Immature natural killer cell (primary cell): ENCODE results near the gene SEPTIN5. TPM values are rescaled to one million over a fixed set of nuclear protein-coding genes. Genes with fewer than 3 reads are reported as not detected.
"Not testable (repeated sequence)": the region's sequence is repeated elsewhere in the genome, so short reads cannot be mapped to it uniquely, and the experiment has no call there.

Experiments
- DNase-seq, 3 donors: peaks; one replicate each; pipeline ENCODE4 v3.0.0; 2022; ENCODE audit warnings: mixed read lengths in 1 of 3
- H3K27ac Mint-ChIP-seq, 6 donors: one replicate each; pipeline ENCODE4 v1.8.0; 2020; ENCODE audit warnings: mixed read lengths in 6 of 6, mild to moderate bottlenecking in 5 of 6, inconsistent platforms in 4 of 6, moderate library complexity in 3 of 6
- H3K27me3 Mint-ChIP-seq, 3 donors: one replicate each; pipeline ENCODE4 v1.8.0; 2020 to 2021; ENCODE audit warnings: low read depth in 3 of 3, mild to moderate bottlenecking in 3 of 3, mixed read lengths in 3 of 3, moderate library complexity in 3 of 3, inconsistent platforms in 1 of 3
- H3K36me3 Mint-ChIP-seq, 3 donors: one replicate each; pipeline ENCODE4 v1.8.0; 2020; ENCODE audit warnings: mixed read lengths in 3 of 3, inconsistent platforms in 2 of 3, mild to moderate bottlenecking in 2 of 3
- H3K4me1 Mint-ChIP-seq, 2 donors: one replicate each; pipeline ENCODE4 v1.8.0; 2020; ENCODE audit warnings: inconsistent platforms in 2 of 2, mild to moderate bottlenecking in 2 of 2, mixed read lengths in 2 of 2, moderate library complexity in 1 of 2
- H3K4me3 Mint-ChIP-seq, 5 donors: one replicate each; pipeline ENCODE4 v1.8.0; 2020; ENCODE audit warnings: mild to moderate bottlenecking in 5 of 5, mixed read lengths in 5 of 5, inconsistent platforms in 3 of 5, moderate library complexity in 3 of 5
- H3K9me3 Mint-ChIP-seq, 6 donors: one replicate each; pipeline ENCODE4 v1.8.0; 2020; ENCODE audit warnings: mild to moderate bottlenecking in 6 of 6, mixed read lengths in 6 of 6, inconsistent platforms in 4 of 6, moderate library complexity in 3 of 6
- polyA plus RNA-seq, 3 donors: library from polyadenylated mRNA; unstranded; fragments of 300-500 nt; fragmentation: Illumina TruSeq; gene quantifications; one replicate each; pipeline ENCODE4 v1.2.3, GENCODE V29; 2021

Gene SEPTIN5
- polyA plus RNA-seq, 3 donors from 2014 or later = 0.36 to 2.2 TPM; not detected in 1

DNA sequence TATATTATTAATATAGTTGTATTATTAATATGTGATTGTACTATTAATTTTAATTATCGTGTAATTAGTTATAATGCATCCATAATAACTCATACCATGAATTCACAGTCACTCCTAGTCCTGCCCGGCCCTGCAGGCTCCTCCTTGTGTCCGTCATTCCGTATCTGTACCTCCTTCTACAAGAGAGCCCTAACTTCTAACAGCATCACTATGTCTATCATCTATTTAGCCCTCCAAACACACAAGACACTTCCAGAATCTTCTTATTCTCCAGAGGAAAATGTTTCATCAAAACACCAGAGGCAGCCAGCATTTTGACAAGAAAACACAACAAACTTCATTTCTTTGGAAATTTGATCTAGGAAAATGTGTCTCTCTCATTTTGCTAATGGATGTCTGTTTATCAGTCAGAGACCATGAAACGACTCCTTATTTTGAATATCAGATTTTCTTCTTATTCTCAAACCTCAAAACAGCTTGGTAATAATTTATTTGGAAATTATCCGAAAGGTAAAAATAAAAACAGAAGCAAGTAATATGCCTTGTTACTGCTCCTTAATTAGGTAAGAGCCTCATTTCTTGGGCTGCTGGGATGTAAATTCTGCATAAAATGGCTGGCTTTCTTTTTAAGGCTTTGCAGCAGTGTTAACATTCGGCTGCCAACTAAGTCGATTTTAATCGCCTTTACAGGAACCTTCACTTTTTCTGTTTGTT lies 23.1 kb upstream of the SEPTIN5 start:
- no peaks in the 10 kb centered on the region for H3K36me3 Mint-ChIP-seq
- no peak for DNase-seq
- no peak overlapping the region for H3K27ac Mint-ChIP-seq
- H3K9me3 Mint-ChIP-seq = peaks cover 0 to 2% (median 0%) of the 10 kb centered on the region in 6 donors
- peaks cover 0 to 3% (median 2%) of the 10 kb centered on the region in 3 donors for H3K27me3 Mint-ChIP-seq
- H3K4me3 Mint-ChIP-seq = no peak overlapping the region
- H3K4me1 Mint-ChIP-seq = no peaks in the 10 kb centered on the region

DNA sequence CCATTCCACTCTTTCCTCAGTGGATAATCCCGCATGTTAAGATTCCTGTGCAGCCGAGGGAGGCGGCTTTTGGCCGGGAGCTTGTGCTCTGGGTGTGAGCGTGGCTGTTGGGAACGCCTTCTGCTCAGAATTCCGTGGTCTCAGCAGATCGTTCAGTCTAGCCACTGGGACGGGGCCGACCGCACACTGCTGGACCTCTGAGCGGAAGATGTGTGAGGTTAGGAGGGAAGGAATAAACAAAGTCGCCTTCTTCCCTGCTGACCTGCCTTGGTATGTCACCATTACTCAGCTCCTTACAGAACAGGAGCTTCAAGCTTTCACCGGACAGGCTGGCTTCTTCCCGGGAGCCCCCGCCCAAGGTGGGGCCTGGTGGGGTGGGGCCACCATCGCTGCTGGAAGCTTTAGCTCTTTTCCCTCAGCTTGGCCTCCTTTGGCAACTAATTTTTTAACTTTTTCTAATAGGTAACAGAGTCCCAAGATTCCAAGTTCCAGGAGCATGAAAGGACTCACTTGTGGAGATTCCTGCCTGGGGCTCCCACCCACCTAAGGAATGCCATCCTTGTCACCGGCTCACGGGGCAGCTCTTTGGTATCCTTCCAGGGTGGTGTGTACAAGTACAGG lies 22.5 kb upstream of the SEPTIN5 start:
- no peak for DNase-seq
- H3K27ac Mint-ChIP-seq = no peak overlapping the region
- peaks cover 0 to 2% (median 0%) of the 10 kb centered on the region in 6 donors for H3K9me3 Mint-ChIP-seq
- peaks cover 0 to 3% (median 2%) of the 10 kb centered on the region in 3 donors for H3K27me3 Mint-ChIP-seq
- H3K4me3 Mint-ChIP-seq = no peak overlapping the region
- H3K36me3 Mint-ChIP-seq = no peaks in the 10 kb centered on the region
- no peaks in the 10 kb centered on the region for H3K4me1 Mint-ChIP-seq

DNA sequence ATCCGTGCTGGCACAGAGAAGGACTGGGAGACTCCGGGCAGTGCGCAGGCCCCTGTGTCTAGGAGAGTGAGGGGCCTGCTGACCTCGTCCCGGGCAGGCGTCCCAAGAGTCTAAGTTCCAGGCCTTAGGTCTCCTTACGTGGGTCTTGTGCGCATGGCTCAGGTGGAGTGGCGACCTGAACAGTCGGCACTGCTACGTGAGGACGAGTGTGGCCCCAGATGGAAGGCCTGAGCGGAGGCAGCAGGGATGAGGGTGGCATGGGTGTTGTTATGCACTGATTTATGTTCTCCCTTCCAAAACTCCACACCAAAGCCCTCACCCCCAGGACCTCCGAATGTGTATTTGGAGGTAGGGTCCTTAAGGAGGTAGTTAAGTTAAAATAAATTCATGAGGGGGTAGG lies 20.7 kb upstream of the SEPTIN5 start:
- H3K9me3 Mint-ChIP-seq = peaks cover 0 to 2% (median 0%) of the 10 kb centered on the region in 6 donors
- no peaks in the 10 kb centered on the region for H3K4me1 Mint-ChIP-seq
- no peak overlapping the region for H3K4me3 Mint-ChIP-seq
- H3K36me3 Mint-ChIP-seq = no peaks in the 10 kb centered on the region
- no peak for DNase-seq
- peaks cover 0 to 3% (median 2%) of the 10 kb centered on the region in 3 donors for H3K27me3 Mint-ChIP-seq
- no peak overlapping the region for H3K27ac Mint-ChIP-seq

DNA sequence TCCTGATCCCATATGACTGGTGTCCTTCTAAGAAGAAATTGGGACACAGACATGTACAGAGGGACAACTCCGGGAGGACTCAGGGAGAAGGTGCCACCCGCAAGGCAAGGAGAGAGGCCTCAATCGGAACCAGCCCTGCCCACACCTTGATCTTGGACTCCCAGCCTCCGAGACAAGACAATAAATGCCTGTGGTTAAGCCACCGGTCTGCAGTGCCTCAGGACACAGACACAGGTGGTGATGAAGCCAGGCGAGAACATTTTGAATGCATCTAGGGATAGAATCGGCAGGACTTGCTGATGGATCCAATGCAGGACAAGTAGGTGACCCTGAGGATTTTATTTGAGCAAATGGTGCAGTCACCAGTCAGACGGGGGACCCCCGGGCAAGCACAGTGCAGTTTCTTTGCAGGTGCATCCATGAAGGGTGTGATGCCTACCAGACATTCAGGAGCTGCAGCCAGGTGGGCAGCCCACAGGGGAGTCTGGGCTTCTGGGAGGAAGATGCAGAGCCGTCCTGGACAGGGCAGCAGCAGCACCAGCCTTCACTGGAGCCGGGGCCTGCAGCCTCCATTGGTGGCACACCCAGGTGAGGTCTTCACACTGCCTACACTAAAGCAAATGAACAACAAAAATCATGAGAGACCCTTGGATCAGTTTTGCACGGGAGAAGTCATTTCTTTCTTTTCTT lies 20.2 kb upstream of the SEPTIN5 start:
- no peak overlapping the region for H3K27ac Mint-ChIP-seq
- H3K27me3 Mint-ChIP-seq = peaks cover 0 to 3% (median 2%) of the 10 kb centered on the region in 3 donors
- H3K4me3 Mint-ChIP-seq = no peak overlapping the region
- peaks cover 0 to 2% (median 0%) of the 10 kb centered on the region in 6 donors for H3K9me3 Mint-ChIP-seq
- DNase-seq = no peak
- no peaks in the 10 kb centered on the region for H3K4me1 Mint-ChIP-seq
- H3K36me3 Mint-ChIP-seq = no peaks in the 10 kb centered on the region

DNA sequence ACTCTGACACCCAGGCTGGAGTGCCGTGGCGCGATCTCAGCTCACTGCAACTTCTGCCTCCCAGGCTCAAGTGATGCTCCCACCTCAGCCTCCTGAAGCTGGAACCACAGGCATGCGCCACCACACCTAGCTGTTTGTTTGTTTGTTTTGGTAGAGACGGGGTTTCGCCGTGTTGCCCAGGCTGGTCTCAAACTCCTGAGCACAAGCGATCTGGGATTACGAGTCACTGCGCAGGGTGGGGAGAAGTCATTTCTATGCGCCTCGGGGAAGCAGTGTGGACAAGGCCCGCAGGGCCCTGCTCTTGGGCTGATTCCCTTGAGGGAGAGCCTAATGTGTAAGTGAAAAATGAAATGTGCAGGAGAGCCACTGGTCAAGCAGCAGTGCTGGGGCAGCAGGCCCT lies 19.6 kb upstream of the SEPTIN5 start:
- Mint-ChIP-seq H3K27ac (no peak overlapping the region), H3K9me3 (peaks cover 0 to 2% (median 0%) of the 10 kb centered on the region in 6 donors), H3K27me3 (peaks cover 0 to 3% (median 2%) of the 10 kb centered on the region in 3 donors), H3K4me3 (no peak overlapping the region), H3K4me1 (no peaks in the 10 kb centered on the region), H3K36me3 (no peaks in the 10 kb centered on the region)
- DNase-seq = no peak

DNA sequence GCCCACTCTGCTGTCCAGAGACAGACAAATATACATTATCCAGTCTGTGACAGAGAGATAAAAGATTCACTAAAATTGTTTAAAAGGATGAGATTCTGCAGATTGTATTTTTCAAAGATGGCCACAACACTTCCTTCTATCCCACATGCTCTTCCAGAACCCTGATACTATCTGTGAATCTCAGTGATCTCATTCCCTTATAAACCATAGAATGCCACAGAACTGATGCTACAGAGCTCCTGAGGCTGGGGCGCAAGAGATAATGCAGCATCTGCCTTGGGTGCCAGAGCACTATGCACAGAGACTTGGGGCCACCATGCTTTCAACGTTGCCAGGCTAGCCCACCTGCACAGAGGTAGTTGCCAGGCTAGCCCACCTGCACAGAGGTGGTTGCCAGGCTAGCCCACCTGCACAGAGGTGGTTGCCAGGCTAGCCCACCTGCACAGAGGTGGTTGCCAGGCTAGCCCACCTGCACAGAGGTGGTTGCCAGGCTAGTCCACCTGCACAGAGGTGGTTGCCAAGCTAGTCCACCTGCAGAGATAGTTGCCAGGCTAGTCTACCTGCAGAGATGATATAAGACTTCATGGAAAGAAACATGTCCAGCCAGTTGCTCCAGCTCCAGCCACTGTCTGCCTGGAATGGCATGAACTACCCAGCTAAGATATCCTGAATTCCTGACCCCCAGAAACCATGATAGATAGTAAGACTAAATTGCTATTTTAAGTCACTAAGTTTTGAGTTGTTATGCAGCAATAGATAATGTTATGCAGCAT lies 17.6 kb upstream of the SEPTIN5 start:
- no peaks in the 10 kb centered on the region for H3K4me1 Mint-ChIP-seq
- H3K4me3 Mint-ChIP-seq = no peak overlapping the region
- H3K27me3 Mint-ChIP-seq = peaks cover 0 to 4% (median 0%) of the 10 kb centered on the region in 3 donors
- H3K27ac Mint-ChIP-seq = no peak overlapping the region
- no peaks in the 10 kb centered on the region for H3K36me3 Mint-ChIP-seq
- no peaks in the 10 kb centered on the region for H3K9me3 Mint-ChIP-seq
- no peak for DNase-seq

DNA sequence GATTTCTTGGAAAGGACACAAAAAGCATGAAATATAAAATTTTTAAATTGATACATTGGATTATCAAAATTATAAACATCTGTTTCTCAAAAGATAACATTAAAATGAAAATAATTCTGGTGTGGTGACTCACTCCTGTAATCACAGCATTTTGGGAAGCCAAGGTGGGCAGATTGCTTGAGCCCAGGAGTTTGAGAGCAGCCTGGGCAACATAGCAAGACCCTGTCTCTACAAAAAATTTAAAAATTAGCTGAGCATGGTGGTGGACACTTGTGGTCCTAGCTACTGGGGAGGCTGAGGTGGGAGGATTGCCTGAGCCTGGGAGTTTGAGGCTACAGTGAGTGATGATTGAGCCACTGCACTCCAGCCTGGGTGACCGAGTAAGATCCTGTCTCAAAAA lies 16.4 kb upstream of the SEPTIN5 start:
- not testable (repeated sequence) for H3K27ac Mint-ChIP-seq, H3K4me3 Mint-ChIP-seq, H3K27me3 Mint-ChIP-seq, H3K36me3 Mint-ChIP-seq, H3K9me3 Mint-ChIP-seq, DNase-seq, H3K4me1 Mint-ChIP-seq

DNA sequence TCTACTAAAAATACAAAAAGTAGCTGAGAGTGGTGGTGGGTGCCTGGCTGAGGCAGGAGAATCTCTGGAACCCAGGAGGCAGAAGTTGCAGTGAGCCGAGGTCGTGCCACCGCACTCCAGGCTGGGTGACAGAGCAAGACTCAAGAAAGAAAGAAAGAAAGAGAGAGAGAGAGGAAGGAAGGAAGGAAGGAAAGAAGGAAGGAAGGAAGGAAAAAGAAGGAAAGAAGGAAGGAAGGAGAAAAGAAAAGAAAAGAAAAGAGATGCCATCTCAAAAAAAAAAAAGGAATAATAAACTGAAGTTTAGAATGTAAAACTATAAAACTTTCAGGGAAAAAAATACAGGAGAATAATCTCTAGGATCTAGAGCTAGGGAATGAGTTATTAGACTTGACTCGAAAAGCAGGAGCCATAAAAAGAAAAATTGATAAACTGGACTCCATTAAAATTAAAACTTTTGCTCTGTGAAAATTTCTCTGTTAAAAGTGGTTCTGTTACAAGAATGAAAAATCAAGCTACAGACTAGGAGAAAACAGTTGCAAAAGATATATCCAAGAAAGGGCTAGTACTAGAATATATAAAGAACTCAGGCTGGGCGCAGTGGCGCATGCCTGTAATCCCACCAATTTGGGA lies 13.4 kb upstream of the SEPTIN5 start:
- H3K27ac Mint-ChIP-seq = no peak overlapping the region
- no peak overlapping the region for H3K4me3 Mint-ChIP-seq
- DNase-seq = no peak
- H3K27me3 Mint-ChIP-seq = peaks cover 0 to 5% (median 2%) of the 10 kb centered on the region in 3 donors
- H3K4me1 Mint-ChIP-seq = no peaks in the 10 kb centered on the region
- H3K36me3 Mint-ChIP-seq = no peaks in the 10 kb centered on the region
- H3K9me3 Mint-ChIP-seq = no peaks in the 10 kb centered on the region

DNA sequence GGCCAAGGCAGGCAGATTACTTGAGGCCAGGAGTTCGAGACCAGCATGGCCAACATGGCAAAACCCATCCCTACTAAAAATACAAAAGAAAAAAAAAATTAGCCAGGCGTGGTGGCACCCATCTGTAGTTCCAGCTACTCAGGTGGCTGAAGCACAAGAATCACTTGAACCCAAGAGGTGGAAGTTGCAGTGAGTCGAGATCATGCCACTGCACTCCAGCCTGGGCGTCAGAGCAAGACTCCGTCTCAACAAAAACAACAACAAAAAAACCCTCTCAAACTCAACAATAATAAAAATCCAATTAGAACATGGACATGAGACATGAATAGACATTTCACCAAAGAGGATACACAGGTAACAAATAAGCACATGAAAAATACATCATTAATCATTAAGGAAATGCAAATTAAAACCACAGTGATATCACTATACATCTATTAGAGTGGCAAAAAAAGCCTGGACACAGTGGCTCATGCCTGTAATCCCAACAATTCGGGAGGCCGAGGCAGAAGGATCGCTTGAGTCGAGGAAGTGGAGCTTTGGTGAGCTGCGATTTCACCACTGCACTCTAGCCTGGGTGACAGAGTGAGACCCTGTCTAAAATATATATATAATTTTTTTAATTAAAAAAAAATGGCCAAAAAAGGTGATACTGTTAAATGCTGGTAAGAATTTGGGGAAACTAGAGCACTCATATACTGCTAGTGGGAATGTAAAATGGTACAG lies 12.7 kb upstream of the SEPTIN5 start:
- H3K27me3 Mint-ChIP-seq = peaks cover 0 to 5% (median 2%) of the 10 kb centered on the region in 3 donors
- H3K4me3 Mint-ChIP-seq = no peak overlapping the region
- no peaks in the 10 kb centered on the region for H3K4me1 Mint-ChIP-seq
- no peaks in the 10 kb centered on the region for H3K9me3 Mint-ChIP-seq
- no peak overlapping the region for H3K27ac Mint-ChIP-seq
- no peaks in the 10 kb centered on the region for H3K36me3 Mint-ChIP-seq
- DNase-seq = no peak

DNA sequence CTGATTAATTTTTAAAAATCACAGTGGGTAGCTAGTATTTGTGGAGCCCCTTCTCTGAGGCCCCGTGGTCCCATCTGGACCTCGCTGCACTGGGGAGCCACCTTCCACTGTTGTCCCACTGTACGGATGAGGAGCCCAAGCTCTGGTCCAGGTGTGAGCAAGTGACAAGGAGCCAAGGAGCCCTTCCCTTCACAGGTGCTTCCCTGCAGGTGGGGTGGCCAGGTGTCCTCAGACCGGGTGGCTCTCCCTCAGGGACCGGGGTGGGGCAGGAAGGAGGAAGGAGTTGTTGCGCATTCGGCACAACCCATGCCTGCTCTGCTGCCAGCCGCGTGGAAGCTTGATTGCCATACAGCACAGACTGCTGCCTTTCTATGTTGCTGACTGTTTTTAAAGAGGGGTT lies 10.4 kb upstream of the SEPTIN5 start:
- peaks cover 0 to 5% (median 2%) of the 10 kb centered on the region in 3 donors for H3K27me3 Mint-ChIP-seq
- no peak for DNase-seq
- no peaks in the 10 kb centered on the region for H3K36me3 Mint-ChIP-seq
- no peaks in the 10 kb centered on the region for H3K9me3 Mint-ChIP-seq
- no peak overlapping the region for H3K4me3 Mint-ChIP-seq
- no peaks in the 10 kb centered on the region for H3K4me1 Mint-ChIP-seq
- no peak overlapping the region for H3K27ac Mint-ChIP-seq

DNA sequence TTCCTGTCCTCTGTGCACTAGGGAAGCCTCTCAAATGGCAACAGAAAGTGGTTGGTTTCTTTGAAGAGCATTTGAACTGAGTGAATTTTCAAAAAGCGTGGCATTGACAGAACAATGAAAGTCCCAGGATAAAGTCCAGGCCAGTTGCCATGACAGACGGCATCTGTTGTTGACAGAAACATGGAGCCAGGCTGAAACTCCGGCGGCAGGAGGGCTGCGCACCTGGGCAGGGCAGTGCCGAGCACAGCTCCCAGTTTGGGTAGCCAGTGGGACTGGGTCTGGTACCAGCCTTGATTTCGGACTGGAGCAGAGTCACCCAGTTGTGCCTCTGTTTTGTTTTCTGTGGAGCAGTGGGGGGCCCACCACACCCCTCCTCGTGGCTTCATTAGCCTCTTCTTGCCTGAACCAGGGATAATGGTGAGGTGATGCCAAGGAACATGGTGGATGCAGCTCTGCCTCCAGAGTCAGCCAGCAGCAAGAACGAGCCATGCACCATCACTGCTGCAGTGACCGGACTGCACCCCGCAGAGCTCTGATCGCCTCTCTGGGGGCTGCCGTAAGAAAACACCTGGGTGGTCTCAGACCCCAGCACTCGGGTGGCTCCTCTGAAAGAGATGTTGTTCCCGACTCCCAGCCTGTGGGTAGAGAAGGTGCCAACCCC lies 9.8 kb upstream of the SEPTIN5 start:
- no peaks in the 10 kb centered on the region for H3K4me1 Mint-ChIP-seq
- no peak for DNase-seq
- no peak overlapping the region for H3K4me3 Mint-ChIP-seq

DNA sequence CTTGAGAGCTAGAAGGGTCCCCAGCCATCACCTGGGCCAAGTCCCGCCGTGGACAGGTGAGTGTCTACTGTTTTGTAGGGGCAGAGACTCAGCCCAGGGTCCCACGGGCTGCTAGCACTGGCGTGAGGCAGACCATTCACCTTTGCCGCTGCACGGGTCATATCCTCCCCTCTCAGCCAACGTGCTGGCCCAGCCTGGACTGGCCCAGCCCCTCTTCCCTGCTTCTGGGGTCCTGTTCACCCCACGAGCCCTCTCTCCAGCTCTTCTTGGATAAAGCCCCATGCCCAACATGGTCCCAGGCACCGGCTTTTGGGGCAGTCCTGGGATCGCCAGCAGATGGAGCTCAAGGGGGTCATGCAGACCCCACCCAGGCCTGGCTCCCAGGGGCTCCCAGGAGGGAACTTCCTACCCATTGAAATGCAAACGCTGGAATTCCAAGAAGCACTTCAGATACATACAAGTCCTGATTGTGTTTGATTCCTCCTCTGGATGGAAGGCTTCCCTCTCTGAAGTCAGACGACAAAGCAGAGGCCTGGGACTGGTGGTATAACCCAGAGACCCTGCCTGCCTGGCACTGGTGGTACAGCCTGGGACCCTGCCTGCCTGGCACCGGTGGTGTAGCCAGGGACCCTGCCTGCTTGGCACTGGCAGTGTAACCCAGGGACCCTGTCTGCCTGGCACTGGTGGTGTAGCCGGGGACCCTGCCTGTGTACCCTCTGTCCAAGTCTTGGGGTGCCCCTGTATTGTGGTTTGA lies 8.9 kb upstream of the SEPTIN5 start:
- Mint-ChIP-seq H3K36me3 (no peaks in the 10 kb centered on the region), H3K27me3 (peaks cover 0 to 2% (median 2%) of the 10 kb centered on the region in 3 donors), H3K27ac (no peak overlapping the region), H3K4me1 (no peaks in the 10 kb centered on the region), H3K4me3 (no peak overlapping the region), H3K9me3 (no peaks in the 10 kb centered on the region)
- no peak for DNase-seq

More for the DNA sequence above, 9.8 kb upstream of the SEPTIN5 start:
- Mint-ChIP-seq H3K9me3 (no peaks in the 10 kb centered on the region), H3K36me3 (no peaks in the 10 kb centered on the region), H3K27ac (no peak overlapping the region), H3K27me3 (peaks cover 0 to 5% (median 2%) of the 10 kb centered on the region in 3 donors)
